GM10847 (cell line): ENCODE results near the gene PTBP2.

Experiments
- POLR2A ChIP-seq: IDR thresholded peaks from 2 replicates; pipeline ENCODE4 v1.6.1; 2011; ENCODE audit not compliant: insufficient read length; ENCODE audit errors: extremely low read depth

PTBP2 gene

GRCh38 chr1:96722958-96723357 lies 1.4 kb downstream of the PTBP2 start:
- TF ChIP-seq POLR2A = no peak

GRCh38 chr1:96723377-96723776 lies 1.8 kb downstream of the PTBP2 start:
- TF ChIP-seq POLR2A = no peak

GRCh38 chr1:96723936-96724335 lies 2.4 kb downstream of the PTBP2 start:
- no peak for TF ChIP-seq POLR2A

GRCh38 chr1:96727860-96728259 lies 6.3 kb downstream of the PTBP2 start:
- no peak for TF ChIP-seq POLR2A

- TF ChIP-seq POLR2A = no peak
Observed at GRCh38 chr1:96730574-96731298, 9.2 kb downstream of the PTBP2 start.

GRCh38 chr1:96741335-96741734 lies 19.8 kb downstream of the PTBP2 start:
- no peak for TF ChIP-seq POLR2A

GRCh38 chr1:96746440-96747420 lies 25.1 kb downstream of the PTBP2 start:
- no peak for TF ChIP-seq POLR2A

GRCh38 chr1:96747565-96747964 lies 26.0 kb downstream of the PTBP2 start:
- no peak for TF ChIP-seq POLR2A

- no peak for TF ChIP-seq POLR2A
Observed at GRCh38 chr1:96748078-96748477, 26.5 kb downstream of the PTBP2 start.

GRCh38 chr1:96749618-96750017 lies 28.0 kb downstream of the PTBP2 start:
- no peak for TF ChIP-seq POLR2A

GRCh38 chr1:96752394-96752793 lies 30.8 kb downstream of the PTBP2 start:
- TF ChIP-seq POLR2A = no peak

GRCh38 chr1:96756789-96757188 lies 35.2 kb downstream of the PTBP2 start:
- TF ChIP-seq POLR2A = no peak

- no peak for TF ChIP-seq POLR2A
Observed at GRCh38 chr1:96763514-96763913, 41.9 kb downstream of the PTBP2 start.

GRCh38 chr1:96764469-96764868 lies 42.9 kb downstream of the PTBP2 start:
- TF ChIP-seq POLR2A = no peak

GRCh38 chr1:96771847-96772246 lies 50.3 kb downstream of the PTBP2 start:
- no peak for TF ChIP-seq POLR2A

GRCh38 chr1:96772349-96772748 lies 50.8 kb downstream of the PTBP2 start:
- no peak for TF ChIP-seq POLR2A
